OCI-LY3 (cell line): Measurements from ENCODE around the gene KRCC1.

Experiments
- CTCF ChIP-seq: fragments of 200-600, 300-600 bp; sonication (generic); IDR thresholded peaks from 2 replicates; pipeline ENCODE4 v1.5.1; 2014; ENCODE audit warnings: antibody characterized with exemption, low read length, low read depth
- EZH2phosphoT487 ChIP-seq: fragments of 200-600 bp; shearing (Covaris generic); IDR thresholded peaks from 2 replicates; pipeline ENCODE4 v1.6.1; 2018; ENCODE audit warnings: antibody characterized with exemption, mixed run types, low read depth

GRCh38 chr2:88074854-88075292, 19.3 kb upstream of the KRCC1 start:
- TF ChIP-seq CTCF (no peak), EZH2phosphoT487 (no peak)
